Liver (tissue), 9 donors: Measurements from ENCODE around the gene SQOR. TPM values are rescaled to one million over a fixed set of nuclear protein-coding genes. Genes with fewer than 3 reads are reported as not detected.

Experiments used
- DNase-seq: peaks from one replicate; pipeline ENCODE4 v3.0.0-alpha.2; 2017; ENCODE audit warnings: low spot score
- H3K27ac ChIP-seq, 2 donors: one replicate each; pipeline ENCODE4 v1.7.0; 2013; ENCODE audit warnings: inconsistent platforms in 2 of 2, low read length in 2 of 2, control low read depth in 1 of 2, low read depth in 1 of 2, mild to moderate bottlenecking in 1 of 2
- H3K27me3 ChIP-seq, 4 donors: one replicate each; pipeline versions ENCODE4 v1.6.1 to v1.7.0; 2013; ENCODE audit warnings: low read length in 3 of 4, inconsistent platforms in 1 of 4, mild to moderate bottlenecking in 1 of 4, moderate library complexity in 1 of 4; ENCODE audit not compliant: control insufficient read depth in 4 of 4, insufficient read depth in 4 of 4
- H3K36me3 ChIP-seq, 4 donors: one replicate each; pipeline versions ENCODE4 v1.6.1 to v1.7.0; 2013; ENCODE audit warnings: low read length in 3 of 4, mild to moderate bottlenecking in 3 of 4, low read depth in 1 of 4, moderate library complexity in 1 of 4; ENCODE audit not compliant: control insufficient read depth in 4 of 4, insufficient read depth in 3 of 4
- H3K4me1 ChIP-seq, 4 donors: one replicate each; pipeline versions ENCODE4 v1.6.1 to v1.7.0; 2013; ENCODE audit warnings: low read length in 3 of 4, mild to moderate bottlenecking in 3 of 4, moderate library complexity in 1 of 4; ENCODE audit not compliant: control insufficient read depth in 4 of 4, insufficient read depth in 4 of 4
- H3K4me3 ChIP-seq, 3 donors: one replicate each; pipeline versions ENCODE4 v1.6.1 to v1.7.0; 2013; ENCODE audit warnings: low read length in 3 of 3, control low read depth in 1 of 3, low read depth in 1 of 3, mild to moderate bottlenecking in 1 of 3
- H3K9ac ChIP-seq, 2 donors: one replicate each; pipeline ENCODE4 v1.7.0; 2013; ENCODE audit warnings: low read length in 2 of 2, mild to moderate bottlenecking in 2 of 2, moderate library complexity in 2 of 2, control low read depth in 1 of 2, low read depth in 1 of 2
- H3K9me3 ChIP-seq, 4 donors: one replicate each; pipeline versions ENCODE4 v1.6.1 to v1.7.0; 2013; ENCODE audit warnings: low read length in 3 of 4; ENCODE audit not compliant: control insufficient read depth in 4 of 4
- EGR1 ChIP-seq, 2 donors: IDR thresholded peaks; 2 replicates each; pipeline ENCODE4 v1.6.1; 2016 to 2018; ENCODE audit warnings: antibody characterized with exemption in 2 of 2, low read depth in 2 of 2
- FOXA1 ChIP-seq: IDR thresholded peaks from 2 replicates; pipeline ENCODE4 v1.6.1; 2016; ENCODE audit warnings: antibody characterized with exemption
- GABPA ChIP-seq, 2 donors: IDR thresholded peaks in 1 of 2; conservative IDR thresholded peaks in 1 of 2; 2 replicates each; pipeline ENCODE4 v1.6.1; 2016; ENCODE audit warnings: antibody characterized with exemption in 2 of 2, mild to moderate bottlenecking in 1 of 2, moderate library complexity in 1 of 2
- HNF4A ChIP-seq, 2 donors: conservative IDR thresholded peaks; 2 replicates each; pipeline ENCODE4 v1.6.1; 2016; ENCODE audit warnings: antibody characterized with exemption in 2 of 2, mild to moderate bottlenecking in 2 of 2
- JUND ChIP-seq, 2 donors: IDR thresholded peaks; 2 replicates each; pipeline ENCODE4 v1.6.1; 2016; ENCODE audit warnings: antibody characterized with exemption in 2 of 2
- NR2F2 ChIP-seq: IDR thresholded peaks from 2 replicates; pipeline ENCODE4 v1.6.1; 2016; ENCODE audit warnings: antibody characterized with exemption
- RAD21 ChIP-seq, 2 donors: IDR thresholded peaks; 2 replicates each; pipeline ENCODE4 v1.6.1; 2016; ENCODE audit warnings: antibody characterized with exemption in 2 of 2, mild to moderate bottlenecking in 2 of 2
- REST ChIP-seq: IDR thresholded peaks from 2 replicates; pipeline ENCODE4 v1.6.1; 2016; ENCODE audit warnings: antibody characterized with exemption, mild to moderate bottlenecking
- SP1 ChIP-seq: IDR thresholded peaks from 2 replicates; pipeline ENCODE4 v1.6.1; 2018; ENCODE audit warnings: antibody characterized with exemption, mild to moderate bottlenecking
- YY1 ChIP-seq: IDR thresholded peaks from 2 replicates; pipeline ENCODE4 v1.6.1; 2016; ENCODE audit warnings: antibody characterized with exemption, mild to moderate bottlenecking
- ZBTB33 ChIP-seq: IDR thresholded peaks from 2 replicates; pipeline ENCODE4 v1.6.1; 2016; ENCODE audit warnings: antibody characterized with exemption
- WGBS: extraction: QIAGEN DNeasy Blood & Tissue Kit; methylation state at CpG from one replicate; pipeline ENCODE4 v1.1.7; 2013; 5-methylcytosine and 5-hydroxymethylcytosine counted together
- polyA plus RNA-seq, 2 donors: library from polyadenylated mRNA; stranded (reverse) in 1 of 2; unstranded in 1 of 2; fragments of 200-250 nt in 1 of 2; fragments of >200 nt in 1 of 2; fragmentation: Nextera tagmentation in 1 of 2; extraction: Ambion mirVana in 1 of 2; gene quantifications; one replicate each; pipeline versions ENCODE4 v1.2.1 to v1.2.3, GENCODE V29; 2013 to 2015
- total RNA-seq, 2 donors: library from RNA; depleted of rRNA; stranded (reverse); fragments of >200 nt; gene quantifications; one replicate each; pipeline ENCODE4 v1.2.3, GENCODE V29; 2014
- TF ChIP-seq, protein P1 (sequence below): fragments of 150-350 bp; IDR thresholded peaks from 2 replicates; pipeline ENCODE4 v1.5.1; 2017; ENCODE audit warnings: improper control_type of control experiment, low read depth, low read length; ENCODE audit not compliant: missing input control
- TF ChIP-seq, protein P2 (sequence below): IDR thresholded peaks from 2 replicates; pipeline ENCODE4 v1.6.1; 2016; ENCODE audit warnings: antibody characterized with exemption
- TF ChIP-seq, protein P3 (sequence below): IDR thresholded peaks from 2 replicates; pipeline ENCODE4 v1.6.1; 2016; ENCODE audit warnings: antibody characterized with exemption
- donor health status: healthy.
- donor health status: healthy.
- donor health status: healthy.
- donor health status: healthy.
- donor health status: healthy.

Gene SQOR
- total and polyA plus RNA-seq, 4 donors = 29.6 to 41.7 (median 35.1) TPM

- Histone ChIP-seq H3K36me3 (peaks cover 0 to 10% (median 5%) of the 10 kb centered on the region in 4 donors), H3K27ac (no peak overlapping the region), H3K9ac (no peak overlapping the region), H3K27me3 (no peaks in the 10 kb centered on the region), H3K9me3 (no peaks in the 10 kb centered on the region), H3K4me3 (no peak overlapping the region), H3K4me1 (no peaks in the 10 kb centered on the region)
- no peak for DNase-seq
- WGBS = 23% methylated on average over 4 of the region's 4 CpGs
- TF ChIP-seq SP1 (no peak), YY1 (no peak), RAD21 (IDR thresholded peaks at IDR 0.05) (peak; percentile 55 to 63), JUND (IDR thresholded peaks at IDR 0.05) (no peak)
- TF ChIP-seq, protein P1, sequence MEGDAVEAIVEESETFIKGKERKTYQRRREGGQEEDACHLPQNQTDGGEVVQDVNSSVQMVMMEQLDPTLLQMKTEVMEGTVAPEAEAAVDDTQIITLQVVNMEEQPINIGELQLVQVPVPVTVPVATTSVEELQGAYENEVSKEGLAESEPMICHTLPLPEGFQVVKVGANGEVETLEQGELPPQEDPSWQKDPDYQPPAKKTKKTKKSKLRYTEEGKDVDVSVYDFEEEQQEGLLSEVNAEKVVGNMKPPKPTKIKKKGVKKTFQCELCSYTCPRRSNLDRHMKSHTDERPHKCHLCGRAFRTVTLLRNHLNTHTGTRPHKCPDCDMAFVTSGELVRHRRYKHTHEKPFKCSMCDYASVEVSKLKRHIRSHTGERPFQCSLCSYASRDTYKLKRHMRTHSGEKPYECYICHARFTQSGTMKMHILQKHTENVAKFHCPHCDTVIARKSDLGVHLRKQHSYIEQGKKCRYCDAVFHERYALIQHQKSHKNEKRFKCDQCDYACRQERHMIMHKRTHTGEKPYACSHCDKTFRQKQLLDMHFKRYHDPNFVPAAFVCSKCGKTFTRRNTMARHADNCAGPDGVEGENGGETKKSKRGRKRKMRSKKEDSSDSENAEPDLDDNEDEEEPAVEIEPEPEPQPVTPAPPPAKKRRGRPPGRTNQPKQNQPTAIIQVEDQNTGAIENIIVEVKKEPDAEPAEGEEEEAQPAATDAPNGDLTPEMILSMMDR = peak; percentile 29
These were observed 23.5 kb upstream of the SQOR start for GRCh38 chr15:45611305-45611704.

GRCh38 chr15:45612790-45613415, 21.9 kb upstream of the SQOR start:
- WGBS = 64% methylated on average over 1 of the region's 1 CpG
- Histone ChIP-seq H3K9ac (no peak overlapping the region), H3K27ac (no peak overlapping the region), H3K4me3 (no peak overlapping the region), H3K4me1 (no peaks in the 10 kb centered on the region), H3K9me3 (no peaks in the 10 kb centered on the region), H3K36me3 (peaks cover 0 to 8% (median 2%) of the 10 kb centered on the region in 4 donors), H3K27me3 (no peaks in the 10 kb centered on the region)
- DNase-seq = no peak
- TF ChIP-seq ZBTB33 (no peak), NR2F2 (no peak), YY1 (no peak), HNF4A (conservative IDR thresholded peaks at IDR 0.05) (no peak)

DNA sequence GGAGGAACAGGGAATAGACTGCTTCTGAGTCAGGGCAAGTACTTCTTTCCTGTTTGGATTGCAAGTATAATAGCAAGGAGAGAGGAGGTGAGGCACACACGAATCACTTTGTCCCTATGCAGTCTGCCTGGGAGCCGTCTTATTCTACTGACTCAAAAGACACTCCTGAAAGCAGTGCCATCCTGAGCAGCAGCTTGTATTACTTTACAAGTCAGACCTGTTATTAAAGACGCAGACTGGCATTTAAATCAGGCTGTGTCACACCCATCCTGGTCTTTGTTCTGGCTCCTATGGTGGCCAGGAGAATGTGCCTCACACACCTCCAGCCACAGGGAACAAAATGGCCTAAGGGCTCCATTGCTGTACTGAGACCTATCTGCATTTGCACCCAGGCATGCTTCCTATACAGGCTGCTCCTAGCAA, 17.9 kb upstream of the SQOR start:
- Histone ChIP-seq H3K4me3 (no peak overlapping the region), H3K27me3 (no peaks in the 10 kb centered on the region), H3K27ac (no peak overlapping the region), H3K4me1 (no peaks in the 10 kb centered on the region), H3K9ac (no peak overlapping the region), H3K9me3 (no peaks in the 10 kb centered on the region), H3K36me3 (no peaks in the 10 kb centered on the region)
- no peak for DNase-seq
- 86% methylated on average over 3 of the region's 3 CpGs for WGBS
- TF ChIP-seq NR2F2 = no peak
- no peak for TF ChIP-seq RAD21 (IDR thresholded peaks at IDR 0.05)
- no peak for TF ChIP-seq FOXA1
- TF ChIP-seq, protein P2, sequence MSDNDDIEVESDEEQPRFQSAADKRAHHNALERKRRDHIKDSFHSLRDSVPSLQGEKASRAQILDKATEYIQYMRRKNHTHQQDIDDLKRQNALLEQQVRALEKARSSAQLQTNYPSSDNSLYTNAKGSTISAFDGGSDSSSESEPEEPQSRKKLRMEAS = no peak
- no peak for TF ChIP-seq GABPA (IDR thresholded peaks at IDR 0.05 in 1 of 2, conservative IDR thresholded peaks at IDR 0.05 in 1 of 2)
- TF ChIP-seq EGR1 (IDR thresholded peaks at IDR 0.05; ENCODE audit: low read depth in 2 of 2) = no peak
- TF ChIP-seq, protein P1 = no peak
- TF ChIP-seq ZBTB33 = no peak
- TF ChIP-seq SP1 = no peak
- TF ChIP-seq REST = no peak
- TF ChIP-seq, protein P3, sequence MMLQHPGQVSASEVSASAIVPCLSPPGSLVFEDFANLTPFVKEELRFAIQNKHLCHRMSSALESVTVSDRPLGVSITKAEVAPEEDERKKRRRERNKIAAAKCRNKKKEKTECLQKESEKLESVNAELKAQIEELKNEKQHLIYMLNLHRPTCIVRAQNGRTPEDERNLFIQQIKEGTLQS = no peak
- no peak for TF ChIP-seq YY1
